HCEC 1CT (cell line): ENCODE results near the gene OR2C1.

Experiments used
- DNase-seq: peaks from one replicate; pipeline ENCODE4 v3.0.0-alpha.2; 2017

OR2C1 gene

GRCh38 chr16:3400779-3401688 is 45.3 kb downstream of the OR2C1 start, which contains the start of the genes ZNF174 and ZSCAN32:
Gene ZNF174 (plus strand): TSS chr16:3401215. CDS start chr16:3402005, 790 bp downstream.
Gene ZSCAN32 (minus strand): TSS chr16:3401004. CDS start chr16:3397557, 3,447 bp downstream.
- peak; percentile 99 for DNase-seq

GRCh38 chr16:3401719-3402397 is 46.2 kb downstream of the OR2C1 start:
- DNase-seq, result no peak
